HEK293T (cell line): ENCODE measurements around the gene KCNG2.

ENCODE experiments used
- BHLHE40 ChIP-seq: fragments of 450-650 bp; IDR thresholded peaks from 2 replicates; pipeline ENCODE4 v1.6.1; 2016; ENCODE audit warnings: mild to moderate bottlenecking, moderate library complexity, borderline replicate concordance
- ELF4 ChIP-seq: fragments of 450-650 bp; IDR thresholded peaks from 2 replicates; pipeline ENCODE4 v1.6.1; 2017; ENCODE audit warnings: antibody characterized with exemption
- FOXA1 ChIP-seq: fragments of 450-650 bp; IDR thresholded peaks from 2 replicates; pipeline ENCODE4 v1.6.1; 2016; ENCODE audit warnings: mild to moderate bottlenecking
- HDGF ChIP-seq: fragments of 450-650 bp; IDR thresholded peaks from 2 replicates; pipeline ENCODE4 v1.6.1; 2017; ENCODE audit warnings: antibody characterized with exemption, borderline replicate concordance
- NFRKB ChIP-seq: fragments of 450-650 bp; IDR thresholded peaks from 2 replicates; pipeline ENCODE4 v1.6.1; 2016; ENCODE audit warnings: mild to moderate bottlenecking, moderate library complexity
- SP1 ChIP-seq: fragments of 450-650 bp; IDR thresholded peaks from 2 replicates; pipeline ENCODE4 v1.6.1; 2017
- SUZ12 ChIP-seq: fragments of 450-650 bp; IDR thresholded peaks from 2 replicates; pipeline ENCODE4 v1.6.1; 2016; ENCODE audit warnings: mild to moderate bottlenecking
- TARDBP ChIP-seq: fragments of 450-650 bp; IDR thresholded peaks from 2 replicates; pipeline ENCODE4 v1.6.1; 2016
- ZNF384 ChIP-seq: fragments of 450-650 bp; IDR thresholded peaks from 2 replicates; pipeline ENCODE4 v1.6.1; 2016

DNA sequence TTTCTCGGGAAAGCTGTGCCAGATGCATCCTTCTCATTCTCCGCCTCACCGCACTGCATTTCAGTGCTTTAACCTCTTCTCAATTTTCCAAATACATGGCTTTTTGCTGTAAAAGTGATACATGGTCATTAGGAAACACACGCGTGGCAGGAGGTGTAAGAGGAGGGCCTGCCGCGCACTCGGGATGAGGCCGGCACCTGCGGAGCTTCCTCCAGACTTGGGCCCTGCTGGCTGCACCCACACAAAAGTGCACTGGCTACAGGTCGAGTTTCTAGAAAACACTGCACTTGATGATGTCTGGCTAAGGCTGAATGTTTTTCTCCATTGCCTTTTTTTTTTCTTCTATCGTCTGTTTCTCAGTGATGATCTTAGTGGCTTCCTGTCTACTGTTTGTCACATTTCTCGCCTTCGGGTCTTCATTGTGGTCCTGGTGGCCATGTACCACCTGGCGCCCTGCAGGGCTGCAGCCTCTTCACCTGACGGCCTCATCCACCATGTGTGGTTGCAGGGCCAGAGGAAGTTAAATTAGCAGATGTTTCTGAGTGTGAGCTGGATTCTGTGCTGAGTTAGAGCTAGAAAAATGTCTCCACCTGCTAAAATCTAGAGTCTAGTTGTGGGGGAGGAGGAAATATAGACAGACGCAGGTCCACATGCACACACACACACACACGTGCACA, 7.6 kb downstream of the KCNG2 start:
- TF ChIP-seq NFRKB (no peak), BHLHE40 (no peak), HDGF (no peak), SP1 (no peak), SUZ12 (no peak), FOXA1 (no peak), ELF4 (no peak), ZNF384 (no peak), TARDBP (no peak)
